GM18505 (cell line): Measurements from ENCODE around the gene C3orf33.
A peak's percentile ranks its signal among the peaks of the same experiment; 100 is the strongest.
"Not testable (repeated sequence)": the region's sequence is repeated elsewhere in the genome, so short reads cannot be mapped to it uniquely, and the experiment has no call there.

Source experiments
- ATAC-seq: cut with Tn5 transposase; IDR thresholded peaks from one replicate; pipeline ENCODE4 v1.9.1; 2021; ENCODE audit not compliant: unreplicated experiment
- POLR2A ChIP-seq: IDR thresholded peaks from 4 replicates; pipeline ENCODE4 v1.6.1; 2011; ENCODE audit warnings: borderline replicate concordance; ENCODE audit not compliant: insufficient read depth, insufficient read length; ENCODE audit errors: extremely low read depth

Gene C3orf33

GRCh38 chr3:155805802-155806618 is at the start of gene C3orf33:
TSS of gene C3orf33 (minus strand) at chr3:155806278. CDS start at chr3:155806252, 26 bp downstream.
- ATAC-seq = peak; percentile 98
- TF ChIP-seq POLR2A = peak; percentile 66

GRCh38 chr3:155854141-155854940 is 48.3 kb upstream of the C3orf33 start, which contains the start of gene SLC33A1:
TSS of gene SLC33A1 (minus strand) at chr3:155854427. CDS start at chr3:155853997, 430 bp downstream.
- peak; percentile 95 for ATAC-seq
- TF ChIP-seq POLR2A = peak; percentile 89

- ATAC-seq = peak; percentile 6
- no peak for TF ChIP-seq POLR2A
These were observed 47.4 kb upstream of the C3orf33 start for GRCh38 chr3:155853214-155854140.

- TF ChIP-seq POLR2A = no peak
- ATAC-seq = no peak
These were observed 46.3 kb upstream of the C3orf33 start for GRCh38 chr3:155852341-155852740.

- not testable (repeated sequence) for ATAC-seq
These were observed 43.3 kb upstream of the C3orf33 start for GRCh38 chr3:155849404-155849803.

GRCh38 chr3:155847993-155848392 is 41.9 kb upstream of the C3orf33 start:
- TF ChIP-seq POLR2A = no peak
- no peak for ATAC-seq

- no peak for ATAC-seq
These were observed 40.0 kb upstream of the C3orf33 start for GRCh38 chr3:155846119-155846518.

GRCh38 chr3:155843569-155843968 is 37.5 kb upstream of the C3orf33 start:
- ATAC-seq = no peak
- TF ChIP-seq POLR2A = no peak

More at GRCh38 chr3:155846119-155846518, 40.0 kb upstream of the C3orf33 start:
- TF ChIP-seq POLR2A = no peak

GRCh38 chr3:155835341-155836071 is 29.4 kb upstream of the C3orf33 start:
- TF ChIP-seq POLR2A = no peak
- ATAC-seq = no peak

- ATAC-seq = not testable (repeated sequence)
These were observed 22.5 kb upstream of the C3orf33 start for GRCh38 chr3:155828490-155829098.

- TF ChIP-seq POLR2A = no peak
- ATAC-seq = no peak
These were observed 9.0 kb upstream of the C3orf33 start for GRCh38 chr3:155815030-155815545.

- ATAC-seq = not testable (repeated sequence)
These were observed 7.1 kb upstream of the C3orf33 start for GRCh38 chr3:155813224-155813623.

- ATAC-seq = no peak
- TF ChIP-seq POLR2A = no peak
These were observed 3.1 kb upstream of the C3orf33 start for GRCh38 chr3:155809181-155809580.
